SH-SY5Y (cell line): Measurements from ENCODE around the gene UBQLN4.

Experiments
- GATA2 ChIP-seq: IDR thresholded peaks from 2 replicates; pipeline ENCODE4 v1.6.1; 2011; ENCODE audit warnings: mild to moderate bottlenecking, low read depth, low read length
- GATA3 ChIP-seq: IDR thresholded peaks from 2 replicates; pipeline ENCODE4 v1.6.1; 2011; ENCODE audit warnings: low read depth, mild to moderate bottlenecking, low read length, moderate library complexity

- TF ChIP-seq GATA2 (no peak), GATA3 (no peak)
These were observed 16.9 kb upstream of the UBQLN4 start for GRCh38 chr1:156070548-156070947.
